ENCODE data around the gene USP22. TPM values are rescaled to one million over a fixed set of nuclear protein-coding genes. Genes with fewer than 3 reads are reported as not detected.
A peak's percentile ranks its signal among the peaks of the same experiment; 100 is the strongest.

The USP22 gene
- total RNA-seq, 1 donor from 2014 or later: 160 TPM

- intact Hi-C loops (cut with DNase I): no loop called here
- ATAC-seq (no peak), DNase-seq (no peak)
- H3K9me3 ChIP-seq: no peaks in the 10 kb centered on the region
- no peak overlapping the region for H3K4me3 ChIP-seq
- TF ChIP-seq, protein P1, sequence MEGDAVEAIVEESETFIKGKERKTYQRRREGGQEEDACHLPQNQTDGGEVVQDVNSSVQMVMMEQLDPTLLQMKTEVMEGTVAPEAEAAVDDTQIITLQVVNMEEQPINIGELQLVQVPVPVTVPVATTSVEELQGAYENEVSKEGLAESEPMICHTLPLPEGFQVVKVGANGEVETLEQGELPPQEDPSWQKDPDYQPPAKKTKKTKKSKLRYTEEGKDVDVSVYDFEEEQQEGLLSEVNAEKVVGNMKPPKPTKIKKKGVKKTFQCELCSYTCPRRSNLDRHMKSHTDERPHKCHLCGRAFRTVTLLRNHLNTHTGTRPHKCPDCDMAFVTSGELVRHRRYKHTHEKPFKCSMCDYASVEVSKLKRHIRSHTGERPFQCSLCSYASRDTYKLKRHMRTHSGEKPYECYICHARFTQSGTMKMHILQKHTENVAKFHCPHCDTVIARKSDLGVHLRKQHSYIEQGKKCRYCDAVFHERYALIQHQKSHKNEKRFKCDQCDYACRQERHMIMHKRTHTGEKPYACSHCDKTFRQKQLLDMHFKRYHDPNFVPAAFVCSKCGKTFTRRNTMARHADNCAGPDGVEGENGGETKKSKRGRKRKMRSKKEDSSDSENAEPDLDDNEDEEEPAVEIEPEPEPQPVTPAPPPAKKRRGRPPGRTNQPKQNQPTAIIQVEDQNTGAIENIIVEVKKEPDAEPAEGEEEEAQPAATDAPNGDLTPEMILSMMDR (IDR thresholded peaks at IDR 0.05): no peak
- no peak overlapping the region for H3K27ac ChIP-seq
- peaks cover 60% of the 10 kb centered on the region for H3K36me3 ChIP-seq
- H3K27me3 ChIP-seq: no peaks in the 10 kb centered on the region
- H3K4me1 ChIP-seq: peaks cover 14% of the 10 kb centered on the region
Observed at GRCh38 chr17:20999841-21000532, 42.8 kb downstream of the USP22 start.

DNA sequence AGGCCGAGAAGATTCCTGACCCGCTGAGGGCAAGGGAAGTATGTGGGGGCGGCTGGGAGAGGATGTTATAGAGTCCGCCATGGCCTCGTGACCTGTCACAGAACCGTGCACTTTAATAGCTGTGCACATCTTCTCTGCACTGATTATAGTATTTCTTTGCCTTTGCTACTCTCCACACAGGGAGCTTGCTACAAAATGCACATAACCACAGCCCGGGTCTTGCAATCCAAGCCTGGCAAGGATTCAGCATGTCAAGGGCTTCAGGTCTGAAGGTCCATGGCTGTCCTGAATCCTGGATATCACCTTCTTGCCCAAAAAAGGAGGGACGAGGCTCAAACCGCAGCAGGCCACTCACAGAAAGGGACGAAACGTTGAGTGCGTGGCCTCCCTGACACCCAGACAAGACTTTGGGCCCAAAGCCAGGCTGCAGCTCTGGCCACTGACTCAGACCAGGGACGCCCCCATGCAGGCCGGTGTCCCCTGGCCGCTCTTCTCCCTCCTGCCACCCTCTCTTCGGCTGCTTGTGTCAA lies 43.7 kb downstream of the USP22 start:
- intact Hi-C loops (cut with DNase I): no loop called here
- TF ChIP-seq, protein P1 (IDR thresholded peaks at IDR 0.05): no peak
- Histone ChIP-seq H3K9me3 (no peaks in the 10 kb centered on the region), H3K4me3 (no peak overlapping the region), H3K27me3 (no peaks in the 10 kb centered on the region), H3K36me3 (peaks cover 51% of the 10 kb centered on the region), H3K4me1 (peaks cover 14% of the 10 kb centered on the region), H3K27ac (no peak overlapping the region)
- ATAC-seq: peak; percentile 6
- peak; percentile 46 for DNase-seq

GRCh38 chr17:20998571-20999043 lies 44.2 kb downstream of the USP22 start:
- Histone ChIP-seq H3K4me3 (no peak overlapping the region), H3K36me3 (peaks cover 46% of the 10 kb centered on the region), H3K9me3 (no peaks in the 10 kb centered on the region), H3K27me3 (no peaks in the 10 kb centered on the region), H3K4me1 (peaks cover 14% of the 10 kb centered on the region), H3K27ac (no peak overlapping the region)
- intact Hi-C loops (cut with DNase I): no loop called here
- DNase-seq (no peak), ATAC-seq (no peak)
- TF ChIP-seq, protein P1 (IDR thresholded peaks at IDR 0.05): no peak

- TF ChIP-seq, protein P1 (IDR thresholded peaks at IDR 0.05): no peak
- Histone ChIP-seq H3K9me3 (no peaks in the 10 kb centered on the region), H3K27me3 (no peaks in the 10 kb centered on the region), H3K36me3 (peaks cover 39% of the 10 kb centered on the region), H3K4me1 (peaks cover 16% of the 10 kb centered on the region), H3K27ac (no peak overlapping the region), H3K4me3 (no peak overlapping the region)
- DNase-seq: peak; percentile 60
- ATAC-seq: no peak
- intact Hi-C loops (cut with DNase I): no loop called here
Observed at GRCh38 chr17:20997711-20998570, 44.9 kb downstream of the USP22 start.

- ATAC-seq (no peak), DNase-seq (peak; percentile 55)
- no peaks in the 10 kb centered on the region for H3K9me3 ChIP-seq
- H3K27ac ChIP-seq: no peak overlapping the region
- H3K36me3 ChIP-seq: peaks cover 30% of the 10 kb centered on the region
- intact Hi-C loops (cut with DNase I): no loop called here
- no peak overlapping the region for H3K4me3 ChIP-seq
- peaks cover 23% of the 10 kb centered on the region for H3K4me1 ChIP-seq
- TF ChIP-seq, protein P1 (IDR thresholded peaks at IDR 0.05): no peak
- no peaks in the 10 kb centered on the region for H3K27me3 ChIP-seq
Observed at GRCh38 chr17:20996724-20997615, 45.8 kb downstream of the USP22 start.
